Fibroblast of lung (primary cell): ENCODE results near the gene ACE. TPM values are rescaled to one million over a fixed set of nuclear protein-coding genes. Genes with fewer than 3 reads are reported as not detected.

Source experiments
- DNase-seq, 2 donors: peaks; one replicate each; pipeline versions ENCODE4 v3.0.0 to v3.0.0-alpha.2; 2010; ENCODE audit warnings: low read depth in 2 of 2
- H2AFZ ChIP-seq: 2 replicates; pipeline ENCODE4 v1.5.1; 2012; ENCODE audit warnings: low read length, control low read depth, inconsistent platforms
- H3K27ac ChIP-seq: 2 replicates; pipeline ENCODE4 v1.5.1; 2011; ENCODE audit warnings: low read length, control low read depth; ENCODE audit not compliant: insufficient read depth
- H3K27me3 ChIP-seq: 2 replicates; pipeline ENCODE4 v1.5.1; 2011; ENCODE audit warnings: mild to moderate bottlenecking, low read length; ENCODE audit not compliant: control insufficient read depth, insufficient read depth
- H3K36me3 ChIP-seq: 2 replicates; pipeline ENCODE4 v1.5.1; 2011; ENCODE audit warnings: low read length; ENCODE audit not compliant: control insufficient read depth, insufficient read depth
- H3K4me1 ChIP-seq: 2 replicates; pipeline ENCODE4 v1.5.1; 2011; ENCODE audit warnings: low read length; ENCODE audit not compliant: control insufficient read depth, insufficient read depth; ENCODE audit errors: extremely low read depth
- H3K4me2 ChIP-seq: 2 replicates; pipeline ENCODE4 v1.5.1; 2011; ENCODE audit warnings: low read length, control low read depth; ENCODE audit not compliant: insufficient read depth; ENCODE audit errors: extremely low read depth
- H3K4me3 ChIP-seq, 4 experiments: fragments of 200-600 bp in 1 of 4; sonication (generic) in 1 of 4; replicated peaks in 1 of 4; 2 replicates each; pipeline ENCODE4 v1.5.1; 2011 to 2016; ENCODE audit warnings: low read length in 4 of 4, low read depth in 3 of 4, mild to moderate bottlenecking in 3 of 4, control low read depth in 2 of 4, inconsistent platforms in 1 of 4, mixed read lengths in 1 of 4; ENCODE audit not compliant: insufficient read depth in 1 of 4; ENCODE audit errors: control extremely low read depth in 1 of 4
- H3K79me2 ChIP-seq: 2 replicates; pipeline ENCODE4 v1.5.1; 2012; ENCODE audit warnings: mild to moderate bottlenecking, low read length, inconsistent platforms; ENCODE audit not compliant: control insufficient read depth, insufficient read depth
- H3K9ac ChIP-seq: 2 replicates; pipeline ENCODE4 v1.5.1; 2011; ENCODE audit warnings: mild to moderate bottlenecking, low read length, control low read depth; ENCODE audit not compliant: insufficient read depth
- H3K9me3 ChIP-seq: 2 replicates; pipeline ENCODE4 v1.5.1; 2012; ENCODE audit warnings: low read depth, low read length; ENCODE audit not compliant: control insufficient read depth, insufficient read depth
- H4K20me1 ChIP-seq: 2 replicates; pipeline ENCODE4 v1.5.1; 2011; ENCODE audit warnings: low read length; ENCODE audit not compliant: control insufficient read depth, insufficient read depth; ENCODE audit errors: extremely low read depth
- EZH2 ChIP-seq: IDR thresholded peaks from 2 replicates; pipeline ENCODE4 v1.5.1; 2012; ENCODE audit warnings: low read length, control low read depth, mild to moderate bottlenecking; ENCODE audit errors: missing control alignments
- polyA plus RNA-seq, 2 donors: library from polyadenylated mRNA; depleted of rRNA in 1 of 2; stranded (reverse) in 1 of 2; unstranded in 1 of 2; fragments of >200 nt; gene quantifications; 2 replicates each; pipeline ENCODE4 v1.2.1, GENCODE V29; 2011 to 2012; ENCODE audit warnings: missing spikeins in 1 of 2
- total RNA-seq: library from RNA; depleted of rRNA; stranded (reverse); fragments of >200 nt; gene quantifications from 2 replicates; pipeline ENCODE4 v1.2.1, GENCODE V29; 2014
- TF ChIP-seq, protein P1 (sequence below), 2 donors: IDR thresholded peaks in 1 of 2; conservative IDR thresholded peaks in 1 of 2; 1 replicate in 1 of 2; 2 replicates in 1 of 2; pipeline ENCODE4 v1.5.1; 2011 to 2012; ENCODE audit warnings: low read length in 2 of 2, control low read depth in 1 of 2, inconsistent platforms in 1 of 2, low read depth in 1 of 2, mild to moderate bottlenecking in 1 of 2

ACE gene
- total and polyA plus RNA-seq, 2 donors (not counting 1 experiment from before 2014, with no cell fraction given): 0.92 to 2.5 TPM

DNA sequence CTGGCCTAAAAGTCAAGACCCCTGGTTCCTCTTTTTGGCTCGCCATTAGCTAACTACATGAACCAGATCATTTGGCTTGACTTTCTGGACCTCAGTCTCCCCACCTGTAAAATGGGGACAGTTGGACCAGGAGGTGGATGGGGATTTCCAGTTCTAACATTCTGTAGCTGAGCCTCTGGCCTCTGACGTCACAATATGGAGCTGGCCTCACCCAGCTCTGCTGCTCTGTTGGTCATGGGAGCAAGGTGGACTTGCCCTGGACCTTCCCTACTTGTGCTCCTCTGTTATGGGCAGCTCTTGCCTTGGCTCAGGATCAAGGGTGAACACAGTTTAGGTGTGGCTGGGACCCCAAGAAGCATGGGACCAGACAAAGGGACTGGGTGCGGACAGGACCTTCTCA is 29.8 kb downstream of the ACE start:
- no peak overlapping the region for H3K4me3 ChIP-seq
- no peaks in the 10 kb centered on the region for H3K36me3 ChIP-seq
- H2AFZ ChIP-seq: no peak overlapping the region
- no peaks in the 10 kb centered on the region for H3K79me2 ChIP-seq
- H3K4me1 ChIP-seq: no peaks in the 10 kb centered on the region
- no peak overlapping the region for H3K4me2 ChIP-seq
- H3K9me3 ChIP-seq: no peaks in the 10 kb centered on the region
- no peak overlapping the region for H3K27ac ChIP-seq
- no peaks in the 10 kb centered on the region for H4K20me1 ChIP-seq
- H3K27me3 ChIP-seq: peaks cover 11% of the 10 kb centered on the region
- TF ChIP-seq EZH2: no peak
- TF ChIP-seq, protein P1, sequence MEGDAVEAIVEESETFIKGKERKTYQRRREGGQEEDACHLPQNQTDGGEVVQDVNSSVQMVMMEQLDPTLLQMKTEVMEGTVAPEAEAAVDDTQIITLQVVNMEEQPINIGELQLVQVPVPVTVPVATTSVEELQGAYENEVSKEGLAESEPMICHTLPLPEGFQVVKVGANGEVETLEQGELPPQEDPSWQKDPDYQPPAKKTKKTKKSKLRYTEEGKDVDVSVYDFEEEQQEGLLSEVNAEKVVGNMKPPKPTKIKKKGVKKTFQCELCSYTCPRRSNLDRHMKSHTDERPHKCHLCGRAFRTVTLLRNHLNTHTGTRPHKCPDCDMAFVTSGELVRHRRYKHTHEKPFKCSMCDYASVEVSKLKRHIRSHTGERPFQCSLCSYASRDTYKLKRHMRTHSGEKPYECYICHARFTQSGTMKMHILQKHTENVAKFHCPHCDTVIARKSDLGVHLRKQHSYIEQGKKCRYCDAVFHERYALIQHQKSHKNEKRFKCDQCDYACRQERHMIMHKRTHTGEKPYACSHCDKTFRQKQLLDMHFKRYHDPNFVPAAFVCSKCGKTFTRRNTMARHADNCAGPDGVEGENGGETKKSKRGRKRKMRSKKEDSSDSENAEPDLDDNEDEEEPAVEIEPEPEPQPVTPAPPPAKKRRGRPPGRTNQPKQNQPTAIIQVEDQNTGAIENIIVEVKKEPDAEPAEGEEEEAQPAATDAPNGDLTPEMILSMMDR (conservative IDR thresholded peaks at IDR 0.05 in 1 of 2, IDR thresholded peaks at IDR 0.05 in 1 of 2; ENCODE audit: low read depth in 1 of 2, low read length in 2 of 2): no peak
- H3K9ac ChIP-seq: no peak overlapping the region
- no peak for DNase-seq

DNA sequence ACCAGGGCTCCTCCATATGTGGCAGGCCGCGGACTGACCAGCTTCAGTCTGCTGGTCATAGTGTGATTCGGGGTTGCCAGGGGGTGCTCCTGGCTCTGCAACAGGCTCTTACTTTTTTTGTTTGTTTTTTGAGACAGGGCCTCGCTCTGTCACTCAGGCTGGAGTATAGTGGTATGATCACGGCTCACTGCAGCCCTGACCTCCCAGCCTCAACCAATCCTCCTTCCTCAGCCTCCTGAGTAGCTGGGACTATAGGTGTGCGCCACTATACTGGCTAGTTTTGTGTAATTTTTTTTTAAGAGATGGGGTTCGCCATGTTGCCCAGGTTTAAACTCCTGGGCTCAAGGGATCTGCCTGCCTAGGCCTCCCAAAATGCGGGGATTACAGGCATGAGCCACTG is 34.5 kb downstream of the ACE start:
- peaks cover 11% of the 10 kb centered on the region for H3K27me3 ChIP-seq
- no peak overlapping the region for H2AFZ ChIP-seq
- TF ChIP-seq, protein P1 (conservative IDR thresholded peaks at IDR 0.05 in 1 of 2, IDR thresholded peaks at IDR 0.05 in 1 of 2; ENCODE audit: low read depth in 1 of 2, low read length in 2 of 2): no peak
- no peak for TF ChIP-seq EZH2
- H3K4me3 ChIP-seq: no peak overlapping the region
- H3K4me1 ChIP-seq: no peaks in the 10 kb centered on the region
- no peaks in the 10 kb centered on the region for H3K79me2 ChIP-seq
- H3K9ac ChIP-seq: no peak overlapping the region
- no peaks in the 10 kb centered on the region for H3K9me3 ChIP-seq
- H3K27ac ChIP-seq: no peak overlapping the region
- no peaks in the 10 kb centered on the region for H4K20me1 ChIP-seq
- H3K4me2 ChIP-seq: no peak overlapping the region
- no peaks in the 10 kb centered on the region for H3K36me3 ChIP-seq
- no peak for DNase-seq

DNA sequence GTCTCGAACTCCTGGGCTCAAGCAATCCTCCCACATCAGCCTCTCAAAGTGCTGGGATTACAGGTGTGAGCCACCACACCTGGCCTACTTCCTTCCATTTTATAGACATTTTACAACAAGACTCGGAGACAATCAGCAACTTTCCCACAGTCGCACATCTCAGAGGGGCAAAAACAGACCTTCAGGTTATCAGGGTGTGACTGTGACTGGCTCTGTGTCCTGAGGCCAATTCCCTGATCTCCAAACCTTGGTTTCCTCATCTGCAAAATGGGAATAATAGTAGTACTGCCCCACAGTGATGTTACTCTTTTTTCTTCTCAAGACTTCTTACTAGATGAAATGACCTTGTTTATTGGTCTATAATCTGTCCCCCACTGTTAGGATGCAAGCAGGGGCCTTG is 35.5 kb downstream of the ACE start:
- peaks cover 11% of the 10 kb centered on the region for H3K27me3 ChIP-seq
- H3K36me3 ChIP-seq: no peaks in the 10 kb centered on the region
- no peak overlapping the region for H3K27ac ChIP-seq
- H3K9ac ChIP-seq: no peak overlapping the region
- H3K79me2 ChIP-seq: no peaks in the 10 kb centered on the region
- H3K4me2 ChIP-seq: no peak overlapping the region
- no peaks in the 10 kb centered on the region for H3K4me1 ChIP-seq
- no peak overlapping the region for H2AFZ ChIP-seq
- TF ChIP-seq EZH2: no peak
- TF ChIP-seq, protein P1 (conservative IDR thresholded peaks at IDR 0.05 in 1 of 2, IDR thresholded peaks at IDR 0.05 in 1 of 2; ENCODE audit: low read depth in 1 of 2, low read length in 2 of 2): no peak
- H3K9me3 ChIP-seq: no peaks in the 10 kb centered on the region
- DNase-seq: no peak
- no peak overlapping the region for H3K4me3 ChIP-seq
- H4K20me1 ChIP-seq: no peaks in the 10 kb centered on the region
